ENCODE measurements around the gene CCSER1.

CCSER1 gene

GRCh38 chr4:90084967-90085295 is 42.3 kb upstream of the CCSER1 start:
- H4K20me1 ChIP-seq (ENCODE audit: insufficient read depth, low read length, poor library complexity, severe bottlenecking): no peaks in the 10 kb centered on the region
- no peak overlapping the region for H2AFZ ChIP-seq (ENCODE audit: low read length)
- no peak overlapping the region for H3K4me3 ChIP-seq (ENCODE audit: low read length, poor library complexity, severe bottlenecking)
- no peak overlapping the region for H3K4me2 ChIP-seq (ENCODE audit: low read depth, low read length, poor library complexity, severe bottlenecking)
- no peaks in the 10 kb centered on the region for H3F3A ChIP-seq (ENCODE audit: low read depth)
- no peaks in the 10 kb centered on the region for H3K4me1 ChIP-seq (ENCODE audit: insufficient read depth, low read length, poor library complexity, severe bottlenecking)
- no peaks in the 10 kb centered on the region for H3K9me3 ChIP-seq (ENCODE audit: insufficient read depth, low read depth, low read length)
- no peaks in the 10 kb centered on the region for H3K27me3 ChIP-seq (ENCODE audit: insufficient read depth, low read length, poor library complexity, severe bottlenecking)
- H3K79me2 ChIP-seq (ENCODE audit: insufficient read depth, low read length): no peaks in the 10 kb centered on the region
- H3K36me3 ChIP-seq (ENCODE audit: insufficient read depth, low read length): no peaks in the 10 kb centered on the region
- H3K9me2 ChIP-seq (replicated peaks; ENCODE audit: low read depth, low read length): no peaks in the 10 kb centered on the region
- no peak overlapping the region for H3K9ac ChIP-seq (ENCODE audit: low read depth, low read length, poor library complexity, severe bottlenecking)
- no peak for TF ChIP-seq CTCF (conservative IDR thresholded peaks at IDR 0.05; ENCODE audit: low read length)
- no peak for TF ChIP-seq EZH2phosphoT487 (IDR thresholded peaks at IDR 0.05; ENCODE audit: borderline replicate concordance)

- no peak overlapping the region for H3K4me2 ChIP-seq (ENCODE audit: low read depth, low read length, poor library complexity, severe bottlenecking)
- no peak overlapping the region for H3K4me3 ChIP-seq (ENCODE audit: low read length, poor library complexity, severe bottlenecking)
- H3K27me3 ChIP-seq (ENCODE audit: insufficient read depth, low read length, poor library complexity, severe bottlenecking): no peaks in the 10 kb centered on the region
- H3K9me3 ChIP-seq (ENCODE audit: insufficient read depth, low read depth, low read length): no peaks in the 10 kb centered on the region
- no peaks in the 10 kb centered on the region for H3K9me2 ChIP-seq (replicated peaks; ENCODE audit: low read depth, low read length)
- H3K79me2 ChIP-seq (ENCODE audit: insufficient read depth, low read length): no peaks in the 10 kb centered on the region
- H3K9ac ChIP-seq (ENCODE audit: low read depth, low read length, poor library complexity, severe bottlenecking): no peak overlapping the region
- TF ChIP-seq EZH2phosphoT487 (IDR thresholded peaks at IDR 0.05; ENCODE audit: borderline replicate concordance) (no peak), CTCF (conservative IDR thresholded peaks at IDR 0.05; ENCODE audit: low read length) (no peak)
- H3K36me3 ChIP-seq (ENCODE audit: insufficient read depth, low read length): no peaks in the 10 kb centered on the region
- H3K4me1 ChIP-seq (ENCODE audit: insufficient read depth, low read length, poor library complexity, severe bottlenecking): no peaks in the 10 kb centered on the region
- no peaks in the 10 kb centered on the region for H3F3A ChIP-seq (ENCODE audit: low read depth)
- no peaks in the 10 kb centered on the region for H4K20me1 ChIP-seq (ENCODE audit: insufficient read depth, low read length, poor library complexity, severe bottlenecking)
- H2AFZ ChIP-seq (ENCODE audit: low read length): no peak overlapping the region
Observed at GRCh38 chr4:90093526-90093925, 33.7 kb upstream of the CCSER1 start.

- H3K9me3 ChIP-seq (ENCODE audit: insufficient read depth, low read depth, low read length): no peaks in the 10 kb centered on the region
- no peaks in the 10 kb centered on the region for H3K9me2 ChIP-seq (replicated peaks; ENCODE audit: low read depth, low read length)
- H4K20me1 ChIP-seq (ENCODE audit: insufficient read depth, low read length, poor library complexity, severe bottlenecking): no peaks in the 10 kb centered on the region
- no peak overlapping the region for H3K9ac ChIP-seq (ENCODE audit: low read depth, low read length, poor library complexity, severe bottlenecking)
- H3K4me2 ChIP-seq (ENCODE audit: low read depth, low read length, poor library complexity, severe bottlenecking): no peak overlapping the region
- H3K79me2 ChIP-seq (ENCODE audit: insufficient read depth, low read length): no peaks in the 10 kb centered on the region
- no peaks in the 10 kb centered on the region for H3F3A ChIP-seq (ENCODE audit: low read depth)
- H3K27me3 ChIP-seq (ENCODE audit: insufficient read depth, low read length, poor library complexity, severe bottlenecking): no peaks in the 10 kb centered on the region
- no peak for TF ChIP-seq EZH2phosphoT487 (IDR thresholded peaks at IDR 0.05; ENCODE audit: borderline replicate concordance)
- no peak for TF ChIP-seq CTCF (conservative IDR thresholded peaks at IDR 0.05; ENCODE audit: low read length)
- H2AFZ ChIP-seq (ENCODE audit: low read length): no peak overlapping the region
- H3K36me3 ChIP-seq (ENCODE audit: insufficient read depth, low read length): no peaks in the 10 kb centered on the region
- no peaks in the 10 kb centered on the region for H3K4me1 ChIP-seq (ENCODE audit: insufficient read depth, low read length, poor library complexity, severe bottlenecking)
- H3K4me3 ChIP-seq (ENCODE audit: low read length, poor library complexity, severe bottlenecking): no peak overlapping the region
Observed at GRCh38 chr4:90095000-90095399, 32.2 kb upstream of the CCSER1 start.

All from Loucy (cell line).